Astrocyte (in vitro differentiated cells and primary cell): ENCODE data around the gene CDH11. TPM values are rescaled to one million over a fixed set of nuclear protein-coding genes. Genes with fewer than 3 reads are reported as not detected.

ENCODE experiments used
- DNase-seq: peaks from one replicate; pipeline ENCODE4 v3.0.0-alpha.2; 2010; ENCODE audit warnings: low read depth
- FAIRE-seq: peaks from 2 replicates; lab custom pipeline; 2011; peaks lifted over from hg19 to GRCh38; lab: Jason Lieb, UNC
- H2AFZ ChIP-seq: 2 replicates; pipeline ENCODE4 v1.6.0; 2012; ENCODE audit warnings: low read depth, low read length, inconsistent platforms
- H3K27ac ChIP-seq: 2 replicates; pipeline ENCODE4 v1.5.1; 2011; ENCODE audit warnings: low read depth, low read length, inconsistent platforms
- H3K27me3 ChIP-seq: 2 replicates; pipeline ENCODE4 v1.6.0; 2011; ENCODE audit warnings: low read length, inconsistent platforms; ENCODE audit not compliant: insufficient read depth
- H3K36me3 ChIP-seq: 2 replicates; pipeline ENCODE4 v1.5.1; 2011; ENCODE audit warnings: low read length, inconsistent platforms; ENCODE audit not compliant: insufficient read depth
- H3K4me1 ChIP-seq: 2 replicates; pipeline ENCODE4 v1.5.1; 2011; ENCODE audit warnings: low read length, inconsistent platforms; ENCODE audit not compliant: insufficient read depth
- H3K4me2 ChIP-seq: 2 replicates; pipeline ENCODE4 v1.6.0; 2012; ENCODE audit warnings: low read length, inconsistent platforms
- H3K4me3 ChIP-seq: 2 replicates; pipeline ENCODE4 v1.5.1; 2011; ENCODE audit warnings: low read depth, mild to moderate bottlenecking, low read length, inconsistent platforms; ENCODE audit not compliant: insufficient read depth
- H3K79me2 ChIP-seq: 2 replicates; pipeline ENCODE4 v1.6.0; 2012; ENCODE audit warnings: mild to moderate bottlenecking, low read length, inconsistent platforms; ENCODE audit not compliant: insufficient read depth
- H3K9ac ChIP-seq: 2 replicates; pipeline ENCODE4 v1.6.0; 2012; ENCODE audit warnings: mild to moderate bottlenecking, low read length, inconsistent platforms
- H3K9me3 ChIP-seq: 2 replicates; pipeline ENCODE4 v1.5.1; 2012; ENCODE audit warnings: low read depth, mild to moderate bottlenecking, low read length, inconsistent platforms; ENCODE audit not compliant: insufficient read depth
- H4K20me1 ChIP-seq: 2 replicates; pipeline ENCODE4 v1.6.0; 2012; ENCODE audit warnings: low read length, inconsistent platforms; ENCODE audit not compliant: insufficient read depth
- H3K27ac Mint-ChIP-seq: one replicate; pipeline ENCODE4 v1.8.0; 2021; ENCODE audit warnings: mild to moderate bottlenecking, mixed read lengths; ENCODE audit not compliant: unreplicated experiment
- H3K27me3 Mint-ChIP-seq: one replicate; pipeline ENCODE4 v1.8.0; 2021; ENCODE audit warnings: low read depth, mixed read lengths; ENCODE audit not compliant: unreplicated experiment
- H3K36me3 Mint-ChIP-seq: one replicate; pipeline ENCODE4 v1.8.0; 2021; ENCODE audit warnings: low read depth, mixed read lengths; ENCODE audit not compliant: unreplicated experiment
- H3K4me1 Mint-ChIP-seq: one replicate; pipeline ENCODE4 v1.8.0; 2021; ENCODE audit warnings: low read depth, mixed read lengths; ENCODE audit not compliant: unreplicated experiment
- H3K4me3 Mint-ChIP-seq: one replicate; pipeline ENCODE4 v1.8.0; 2021; ENCODE audit warnings: mild to moderate bottlenecking, moderate library complexity, mixed read lengths; ENCODE audit not compliant: unreplicated experiment
- H3K9me3 Mint-ChIP-seq: one replicate; pipeline ENCODE4 v1.8.0; 2021; ENCODE audit warnings: mild to moderate bottlenecking, mixed read lengths; ENCODE audit not compliant: unreplicated experiment
- CTCF ChIP-seq: IDR thresholded peaks from 2 replicates; pipeline ENCODE4 v1.5.1; 2011; ENCODE audit warnings: low read depth, mild to moderate bottlenecking, inconsistent platforms, low read length, moderate library complexity; ENCODE audit not compliant: insufficient read depth
- EZH2 ChIP-seq: IDR thresholded peaks from 2 replicates; pipeline ENCODE4 v1.6.1; 2012; ENCODE audit warnings: mild to moderate bottlenecking, low read length, inconsistent platforms; ENCODE audit not compliant: insufficient read depth
- total RNA-seq: library from RNA; stranded (reverse); gene quantifications from 2 replicates; pipeline ENCODE4 v1.2.1, GENCODE V29; 2021

CDH11 gene
- total RNA-seq, 1 donor from 2014 or later = 313 TPM

DNA sequence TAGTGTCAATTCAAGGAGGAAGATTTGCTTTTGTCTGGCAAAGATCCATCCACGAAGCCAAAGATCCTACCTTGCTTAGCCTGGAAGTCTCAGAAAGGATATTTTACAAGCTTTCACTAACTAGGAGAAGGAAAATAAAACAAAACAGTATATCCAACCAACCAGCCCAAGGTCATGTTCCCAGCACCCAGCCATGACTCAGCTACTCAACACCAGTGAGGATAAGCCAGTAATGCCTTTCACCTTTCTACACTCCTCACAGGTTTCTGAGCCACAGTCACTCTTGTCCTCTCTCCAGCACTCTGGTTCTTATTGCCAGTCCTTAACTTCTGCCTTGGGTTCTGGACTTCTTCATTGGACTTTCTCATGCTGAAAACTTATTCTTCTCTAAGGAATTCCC, 116.2 kb downstream of the CDH11 start:
- peaks cover 36% of the 10 kb centered on the region for H3K36me3 Mint-ChIP-seq
- H3K36me3 ChIP-seq = peaks cover 53% of the 10 kb centered on the region
- peaks cover 75% of the 10 kb centered on the region for H3K79me2 ChIP-seq
- no peak overlapping the region for H2AFZ ChIP-seq
- H3K4me2 ChIP-seq = no peak overlapping the region
- H3K27me3 ChIP-seq = no peaks in the 10 kb centered on the region
- DNase-seq (no peak), FAIRE-seq (no peak)
- no peaks in the 10 kb centered on the region for H3K9me3 ChIP-seq
- H3K27ac ChIP-seq = no peak overlapping the region
- H3K4me1 Mint-ChIP-seq = peaks cover 6% of the 10 kb centered on the region
- H3K4me3 ChIP-seq = no peak overlapping the region
- H3K27ac Mint-ChIP-seq = no peak overlapping the region
- H4K20me1 ChIP-seq = peaks cover 74% of the 10 kb centered on the region
- peaks cover 5% of the 10 kb centered on the region for H3K9me3 Mint-ChIP-seq
- H3K4me3 Mint-ChIP-seq = no peak overlapping the region
- H3K27me3 Mint-ChIP-seq = no peaks in the 10 kb centered on the region
- TF ChIP-seq EZH2 (no peak), CTCF (no peak)
- no peak overlapping the region for H3K9ac ChIP-seq
- peaks cover 11% of the 10 kb centered on the region for H3K4me1 ChIP-seq

GRCh38 chr16:65004570-65004969, 117.3 kb downstream of the CDH11 start:
- no peaks in the 10 kb centered on the region for H3K9me3 ChIP-seq
- peaks cover 6% of the 10 kb centered on the region for H3K4me1 Mint-ChIP-seq

More at GRCh38 chr16:65004570-65004969, 117.3 kb downstream of the CDH11 start:
- Histone ChIP-seq H3K9ac (no peak overlapping the region), H3K27me3 (no peaks in the 10 kb centered on the region), H3K79me2 (peaks cover 70% of the 10 kb centered on the region), H3K4me3 (no peak overlapping the region), H3K4me2 (no peak overlapping the region), H4K20me1 (peaks cover 73% of the 10 kb centered on the region), H3K4me1 (peaks cover 11% of the 10 kb centered on the region), H2AFZ (no peak overlapping the region), H3K36me3 (peaks cover 59% of the 10 kb centered on the region), H3K27ac (no peak overlapping the region)
- FAIRE-seq (no peak), DNase-seq (no peak)
- peaks cover 41% of the 10 kb centered on the region for H3K36me3 Mint-ChIP-seq
- H3K27me3 Mint-ChIP-seq = no peaks in the 10 kb centered on the region
- no peak overlapping the region for H3K27ac Mint-ChIP-seq
- peaks cover 5% of the 10 kb centered on the region for H3K9me3 Mint-ChIP-seq
- H3K4me3 Mint-ChIP-seq = no peak overlapping the region
- TF ChIP-seq EZH2 = no peak
- TF ChIP-seq CTCF = no peak
